Stimulated activated naive B cell treated with anti-CD40 and anti-IgM and Interleukin-4, amounts not matched to agents 10 μg/mL and 1 μg/mL and 100 μg/mL, for 72 hours (primary cell): Measurements from ENCODE around the gene TMTC1.
A peak's percentile ranks its signal among the peaks of the same experiment; 100 is the strongest.
"Not testable (repeated sequence)": the region's sequence is repeated elsewhere in the genome, so short reads cannot be mapped to it uniquely, and the experiment has no call there.

Experiments used
- ATAC-seq, 2 donors: fragments of 150-1000 bp; cut with Tn5 transposase; replicated peaks; 2 replicates each; pipeline ENCODE4 v1.10.0; 2021; ENCODE audit warnings: moderate library complexity in 1 of 2
- DNase-seq: peaks from one replicate; pipeline ENCODE4 v3.0.0; 2021
- H3K27ac Mint-ChIP-seq: one replicate; pipeline ENCODE4 v1.8.0; 2022; ENCODE audit warnings: mild to moderate bottlenecking, mixed read lengths
- H3K27me3 Mint-ChIP-seq, 2 donors: one replicate each; pipeline ENCODE4 v1.8.0; 2022; ENCODE audit warnings: mixed read lengths in 2 of 2
- H3K36me3 Mint-ChIP-seq, 2 donors: one replicate each; pipeline ENCODE4 v1.8.0; 2022; ENCODE audit warnings: mixed read lengths in 2 of 2, mild to moderate bottlenecking in 1 of 2
- H3K4me1 Mint-ChIP-seq, 2 donors: one replicate each; pipeline ENCODE4 v1.8.0; 2022; ENCODE audit warnings: mixed read lengths in 2 of 2, mild to moderate bottlenecking in 1 of 2
- H3K4me3 Mint-ChIP-seq, 2 donors: one replicate each; pipeline ENCODE4 v1.8.0; 2022; ENCODE audit warnings: mild to moderate bottlenecking in 2 of 2, mixed read lengths in 2 of 2, moderate library complexity in 1 of 2
- H3K9me3 Mint-ChIP-seq, 2 donors: one replicate each; pipeline ENCODE4 v1.8.0; 2022; ENCODE audit warnings: mixed read lengths in 2 of 2, mild to moderate bottlenecking in 1 of 2

The TMTC1 gene

GRCh38 chr12:29572464-29572863 is 211.3 kb downstream of the TMTC1 start:
- ATAC-seq (no peak), DNase-seq (no peak)
- H3K27ac Mint-ChIP-seq: no peak overlapping the region
- H3K36me3 Mint-ChIP-seq: no peaks in the 10 kb centered on the region
- H3K4me1 Mint-ChIP-seq: no peaks in the 10 kb centered on the region
- no peak overlapping the region for H3K4me3 Mint-ChIP-seq
- H3K27me3 Mint-ChIP-seq: no peaks in the 10 kb centered on the region
- H3K9me3 Mint-ChIP-seq: no peaks in the 10 kb centered on the region

- no peak for ATAC-seq
- no peaks in the 10 kb centered on the region for H3K9me3 Mint-ChIP-seq
- H3K4me3 Mint-ChIP-seq: no peak overlapping the region
- no peaks in the 10 kb centered on the region for H3K4me1 Mint-ChIP-seq
- DNase-seq: no peak
- H3K27ac Mint-ChIP-seq: no peak overlapping the region
- no peaks in the 10 kb centered on the region for H3K36me3 Mint-ChIP-seq
- peaks cover 10 to 13% of the 10 kb centered on the region in 2 donors for H3K27me3 Mint-ChIP-seq
Observed at GRCh38 chr12:29569132-29569757, 214.5 kb downstream of the TMTC1 start.

DNA sequence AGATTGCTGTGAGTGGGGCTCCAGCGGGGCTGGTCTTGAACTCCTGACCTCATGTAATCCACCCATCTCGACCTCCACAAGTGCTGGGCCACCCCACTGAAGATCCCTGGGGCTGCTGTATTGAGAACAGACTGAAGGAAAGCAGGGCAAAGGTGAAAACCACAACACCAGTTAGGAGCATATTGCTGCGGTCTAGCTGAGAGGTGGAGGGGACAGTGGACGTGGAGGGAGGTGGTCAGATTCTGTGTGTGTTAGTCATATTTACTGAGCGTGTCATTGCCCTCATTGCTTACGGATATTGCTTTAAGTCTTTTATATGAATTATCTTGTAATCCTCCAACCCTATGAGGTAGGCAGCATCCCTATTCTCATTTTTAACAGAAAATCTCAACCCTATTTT is 217.3 kb downstream of the TMTC1 start:
- Mint-ChIP-seq H3K27me3 (peaks cover 26 to 28% of the 10 kb centered on the region in 2 donors), H3K27ac (no peak overlapping the region), H3K36me3 (no peaks in the 10 kb centered on the region), H3K4me3 (no peak overlapping the region), H3K9me3 (no peaks in the 10 kb centered on the region), H3K4me1 (peaks cover 0 to 3% of the 10 kb centered on the region in 2 donors)
- DNase-seq: no peak
- ATAC-seq: no peak

- Mint-ChIP-seq H3K27ac (no peak overlapping the region), H3K4me1 (peaks cover 0 to 3% of the 10 kb centered on the region in 2 donors), H3K27me3 (peaks cover 26 to 28% of the 10 kb centered on the region in 2 donors), H3K4me3 (no peak overlapping the region), H3K9me3 (no peaks in the 10 kb centered on the region), H3K36me3 (no peaks in the 10 kb centered on the region)
- DNase-seq: no peak
- ATAC-seq: no peak
Observed at GRCh38 chr12:29565727-29566126, 218.0 kb downstream of the TMTC1 start.

GRCh38 chr12:29564925-29565324 is 218.8 kb downstream of the TMTC1 start:
- Mint-ChIP-seq H3K9me3 (no peaks in the 10 kb centered on the region), H3K4me1 (peaks cover 0 to 3% of the 10 kb centered on the region in 2 donors), H3K4me3 (no peak overlapping the region), H3K27ac (no peak overlapping the region), H3K27me3 (peaks cover 26 to 28% of the 10 kb centered on the region in 2 donors), H3K36me3 (no peaks in the 10 kb centered on the region)
- ATAC-seq (no peak), DNase-seq (no peak)

- Mint-ChIP-seq H3K27me3 (peaks cover 26 to 28% of the 10 kb centered on the region in 2 donors), H3K4me3 (peak overlapping the region in 1 of 2 donors; percentile 12), H3K27ac (no peak overlapping the region), H3K36me3 (no peaks in the 10 kb centered on the region), H3K9me3 (no peaks in the 10 kb centered on the region), H3K4me1 (peaks cover 0 to 3% of the 10 kb centered on the region in 2 donors)
- DNase-seq (no peak), ATAC-seq (no peak)
Observed at GRCh38 chr12:29563636-29564035, 220.1 kb downstream of the TMTC1 start.

DNA sequence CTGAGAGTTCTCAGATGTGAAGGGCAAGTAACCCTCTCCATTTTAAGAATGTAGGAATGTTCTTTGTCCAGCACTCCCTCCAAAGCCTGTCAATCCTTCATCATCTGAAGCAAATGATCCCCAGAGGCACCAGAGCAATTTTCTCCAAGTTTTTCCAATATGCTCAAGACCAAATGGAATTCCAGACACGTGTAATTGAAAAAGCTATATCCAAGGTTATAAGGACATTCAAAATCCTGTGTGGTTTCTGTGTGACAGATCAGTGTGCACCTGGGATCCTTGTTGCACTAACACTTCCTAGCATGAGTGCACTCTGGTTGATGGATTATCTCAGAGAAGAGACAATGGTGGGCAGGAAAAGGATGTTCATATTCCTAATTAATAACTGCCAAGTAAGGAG is 220.7 kb downstream of the TMTC1 start:
- no peak overlapping the region for H3K4me3 Mint-ChIP-seq
- peaks cover 0 to 3% of the 10 kb centered on the region in 2 donors for H3K4me1 Mint-ChIP-seq
- H3K27me3 Mint-ChIP-seq: peaks cover 26 to 28% of the 10 kb centered on the region in 2 donors
- no peaks in the 10 kb centered on the region for H3K9me3 Mint-ChIP-seq
- DNase-seq: no peak
- H3K36me3 Mint-ChIP-seq: no peaks in the 10 kb centered on the region
- no peak for ATAC-seq
- no peak overlapping the region for H3K27ac Mint-ChIP-seq

DNA sequence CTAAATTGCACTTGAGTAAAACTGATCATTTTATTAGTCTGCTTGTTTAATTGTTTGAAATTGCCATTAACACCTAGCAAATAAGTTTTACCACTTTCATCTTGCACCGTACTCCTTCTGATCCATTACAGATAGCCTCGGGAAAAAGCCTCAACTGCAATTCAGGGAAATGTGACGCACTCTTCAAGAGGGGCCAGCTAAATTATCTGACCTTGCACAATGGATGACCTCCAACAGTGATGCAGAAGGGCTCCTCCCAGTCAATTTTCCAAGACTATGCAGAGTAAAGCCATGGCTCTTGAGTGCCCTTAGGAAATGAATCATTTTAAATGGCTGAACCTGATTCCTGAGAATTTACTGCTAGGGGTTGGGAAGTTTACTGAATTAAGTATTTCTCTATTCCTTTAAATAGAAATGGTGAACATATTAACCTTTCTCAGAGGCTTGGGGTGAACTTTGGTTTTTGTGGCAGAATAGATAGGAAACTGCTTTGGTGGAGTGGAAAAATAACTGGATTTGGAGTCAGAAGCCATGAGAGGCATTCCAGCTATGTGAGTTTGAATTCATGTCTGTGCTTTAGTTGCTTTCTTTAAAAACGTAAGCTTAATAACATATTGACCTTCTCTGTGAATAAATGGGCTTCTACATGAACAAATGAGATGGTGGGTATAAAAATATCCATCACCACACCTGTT is 221.5 kb downstream of the TMTC1 start:
- Mint-ChIP-seq H3K27ac (no peak overlapping the region), H3K36me3 (no peaks in the 10 kb centered on the region), H3K9me3 (no peaks in the 10 kb centered on the region), H3K4me1 (peaks cover 0 to 3% of the 10 kb centered on the region in 2 donors), H3K27me3 (peaks cover 26 to 28% of the 10 kb centered on the region in 2 donors), H3K4me3 (no peak overlapping the region)
- DNase-seq (no peak), ATAC-seq (no peak)

DNA sequence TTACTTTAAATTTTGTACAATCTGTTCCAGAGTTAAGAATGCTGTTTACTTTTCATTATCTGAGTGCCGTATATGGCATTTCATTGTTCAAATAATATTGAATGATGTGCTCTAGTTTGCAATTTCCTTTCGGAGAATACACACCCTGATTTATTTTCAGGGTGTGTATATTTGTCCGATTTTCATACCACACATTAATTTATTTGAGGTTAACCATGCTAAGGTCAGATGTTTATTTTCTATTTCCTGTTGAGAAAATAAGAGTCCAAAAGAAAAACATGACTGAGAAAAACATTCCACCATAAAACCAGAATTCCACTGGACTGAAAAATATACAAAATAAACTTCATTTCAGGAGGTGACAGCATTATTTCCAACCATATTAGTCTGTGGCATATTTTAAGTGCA is 222.1 kb downstream of the TMTC1 start:
- no peak for DNase-seq
- Mint-ChIP-seq H3K27me3 (peaks cover 26 to 27% of the 10 kb centered on the region in 2 donors), H3K4me3 (no peak overlapping the region), H3K27ac (no peak overlapping the region), H3K4me1 (peaks cover 0 to 3% of the 10 kb centered on the region in 2 donors), H3K9me3 (no peaks in the 10 kb centered on the region), H3K36me3 (no peaks in the 10 kb centered on the region)
- ATAC-seq: no peak

DNA sequence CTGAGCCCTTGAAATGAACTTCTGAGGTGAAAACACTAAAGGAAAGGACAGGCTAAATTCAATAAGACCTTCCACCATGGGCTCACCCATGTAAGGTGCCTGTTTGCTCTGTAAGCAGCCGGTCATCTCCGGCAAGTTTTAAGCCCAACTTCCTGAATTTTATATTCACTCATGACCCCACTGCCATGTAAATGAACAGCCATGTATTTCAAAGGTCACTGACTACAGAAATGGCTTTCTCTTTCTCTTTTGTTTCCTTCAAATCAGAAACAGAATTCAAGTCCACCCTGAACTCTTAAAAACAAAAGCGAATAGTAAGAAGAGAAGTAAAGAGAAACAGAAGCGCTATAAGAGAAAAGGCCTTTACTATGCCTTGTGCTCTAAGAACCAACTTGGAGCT is 224.5 kb downstream of the TMTC1 start:
- peak; percentile 44 to 62 for ATAC-seq
- H3K4me3 Mint-ChIP-seq: no peak overlapping the region
- no peaks in the 10 kb centered on the region for H3K9me3 Mint-ChIP-seq
- peaks cover 16 to 21% of the 10 kb centered on the region in 2 donors for H3K27me3 Mint-ChIP-seq
- no peak overlapping the region for H3K27ac Mint-ChIP-seq
- peaks cover 0 to 3% of the 10 kb centered on the region in 2 donors for H3K4me1 Mint-ChIP-seq
- no peaks in the 10 kb centered on the region for H3K36me3 Mint-ChIP-seq
- DNase-seq: no peak

DNA sequence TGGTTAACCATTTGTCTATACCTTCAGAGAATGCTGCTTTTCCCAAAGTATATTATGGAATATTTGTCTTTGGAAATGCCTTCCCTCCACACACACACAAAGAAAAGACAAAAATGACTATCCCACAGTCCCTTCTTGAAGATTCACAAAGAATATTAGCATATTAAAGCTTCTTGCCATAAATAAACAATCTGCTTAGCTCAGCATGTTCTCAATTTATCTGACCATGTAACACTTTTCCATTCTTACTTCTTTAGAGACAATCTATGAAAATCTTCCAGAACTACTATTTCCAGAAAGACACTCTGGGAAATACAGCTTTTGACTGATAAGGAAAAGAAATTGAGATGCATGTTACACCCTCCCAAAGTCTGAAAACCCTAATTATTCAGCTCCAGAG is 227.4 kb downstream of the TMTC1 start:
- Mint-ChIP-seq H3K4me1 (no peaks in the 10 kb centered on the region), H3K9me3 (no peaks in the 10 kb centered on the region), H3K27me3 (peaks cover 0 to 6% of the 10 kb centered on the region in 2 donors), H3K36me3 (no peaks in the 10 kb centered on the region), H3K4me3 (no peak overlapping the region), H3K27ac (no peak overlapping the region)
- ATAC-seq (no peak), DNase-seq (no peak)

GRCh38 chr12:29555451-29555850 is 228.3 kb downstream of the TMTC1 start:
- not testable (repeated sequence) for DNase-seq, ATAC-seq

DNA sequence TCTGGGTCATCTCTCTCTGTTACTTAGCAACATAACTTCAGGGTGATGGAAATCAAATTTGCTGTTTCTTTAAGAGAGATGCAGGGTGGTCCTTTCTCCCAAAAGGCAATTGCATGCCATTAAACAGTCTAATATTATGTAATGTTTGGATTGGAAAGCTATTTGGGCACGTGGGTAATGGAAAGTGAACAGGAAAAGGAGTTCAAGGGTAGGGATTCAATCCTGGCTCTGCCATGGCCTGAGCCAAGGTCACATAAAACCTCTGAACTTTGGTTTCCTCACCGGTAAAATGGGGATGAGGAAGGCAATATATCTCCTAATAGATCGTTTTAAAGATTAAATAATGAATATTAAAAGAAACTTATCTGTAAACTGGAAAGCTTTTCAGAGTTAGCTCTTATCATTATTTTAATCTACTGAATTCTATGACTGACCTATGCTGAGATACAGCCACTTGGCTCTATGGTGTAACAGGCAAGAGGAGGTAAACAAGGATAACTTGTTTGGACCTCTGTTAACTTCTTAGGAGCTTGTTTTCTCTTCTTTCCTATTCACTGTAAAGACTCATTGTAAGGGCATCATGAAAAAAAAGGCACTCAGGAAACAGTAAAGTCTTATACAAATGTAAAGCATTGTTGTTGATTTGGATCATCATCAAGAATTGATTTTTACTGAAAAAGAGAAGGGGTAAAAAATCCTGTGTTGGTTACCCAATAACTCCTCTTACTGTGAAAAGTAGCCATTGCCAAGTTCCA is 230.6 kb downstream of the TMTC1 start:
- ATAC-seq (no peak), DNase-seq (no peak)
- Mint-ChIP-seq H3K27me3 (peaks cover 0 to 9% of the 10 kb centered on the region in 2 donors), H3K27ac (no peak overlapping the region), H3K4me1 (no peaks in the 10 kb centered on the region), H3K4me3 (no peak overlapping the region), H3K9me3 (no peaks in the 10 kb centered on the region), H3K36me3 (no peaks in the 10 kb centered on the region)

More at GRCh38 chr12:29555451-29555850, 228.3 kb downstream of the TMTC1 start:
- H3K4me3 Mint-ChIP-seq, H3K27me3 Mint-ChIP-seq, H3K27ac Mint-ChIP-seq, H3K9me3 Mint-ChIP-seq, H3K4me1 Mint-ChIP-seq, H3K36me3 Mint-ChIP-seq: not testable (repeated sequence)

DNA sequence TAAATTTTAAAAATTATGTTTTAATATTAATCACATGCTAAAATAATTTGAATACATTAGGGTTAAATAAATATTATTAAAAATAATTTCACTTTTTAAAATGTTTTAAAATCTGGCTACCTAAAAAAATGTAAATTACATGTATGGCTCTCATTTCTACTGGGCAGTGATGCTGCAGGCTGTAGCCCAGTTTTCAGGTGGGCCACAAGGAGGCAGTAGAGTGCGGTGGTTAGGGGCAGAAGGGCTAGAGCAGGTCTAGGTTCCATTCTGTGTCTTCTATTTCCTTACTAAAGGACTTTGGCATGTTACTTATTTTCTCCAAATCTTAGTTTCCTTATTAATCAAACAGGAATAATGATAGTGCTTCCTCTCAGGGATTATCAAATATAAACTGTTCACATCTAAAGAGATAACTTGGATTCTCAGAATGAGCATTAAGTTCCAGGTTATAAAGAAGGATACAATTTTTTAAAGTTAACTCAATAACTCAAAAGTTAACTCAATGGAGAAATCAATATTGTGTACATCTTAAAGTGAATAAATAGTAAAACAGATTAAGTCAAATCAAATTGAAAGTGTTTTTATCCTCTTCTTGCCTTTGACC is 231.3 kb downstream of the TMTC1 start:
- ATAC-seq: peak; percentile 83 to 87
- peaks cover 6 to 17% of the 10 kb centered on the region in 2 donors for H3K27me3 Mint-ChIP-seq
- DNase-seq: peak; percentile 25
- no peak overlapping the region for H3K4me3 Mint-ChIP-seq
- no peak overlapping the region for H3K27ac Mint-ChIP-seq
- H3K4me1 Mint-ChIP-seq: no peaks in the 10 kb centered on the region
- H3K36me3 Mint-ChIP-seq: no peaks in the 10 kb centered on the region
- H3K9me3 Mint-ChIP-seq: no peaks in the 10 kb centered on the region
